Epithelial cell of proximal tubule (primary cell): ENCODE data around the gene FBXO31. TPM values are rescaled to one million over a fixed set of nuclear protein-coding genes. Genes with fewer than 3 reads are reported as not detected.

Source experiments
- DNase-seq: peaks from one replicate; pipeline ENCODE4 v3.0.0-alpha.2; 2011; ENCODE audit warnings: low read depth
- H3K4me3 ChIP-seq: 2 replicates; pipeline ENCODE4 v1.5.1; 2011; ENCODE audit warnings: low read depth, mild to moderate bottlenecking, low read length
- total RNA-seq: library from RNA; depleted of rRNA; stranded (reverse); fragments of >200 nt; gene quantifications from 2 replicates; pipeline ENCODE4 v1.2.3, GENCODE V29; 2015
- TF ChIP-seq, protein P1 (sequence below): conservative IDR thresholded peaks from 2 replicates; pipeline ENCODE4 v1.5.1; 2012; ENCODE audit warnings: low read depth, mild to moderate bottlenecking, low read length

The FBXO31 gene
- total RNA-seq, 1 donor from 2014 or later, result 18.0 TPM

- TF ChIP-seq, protein P1, sequence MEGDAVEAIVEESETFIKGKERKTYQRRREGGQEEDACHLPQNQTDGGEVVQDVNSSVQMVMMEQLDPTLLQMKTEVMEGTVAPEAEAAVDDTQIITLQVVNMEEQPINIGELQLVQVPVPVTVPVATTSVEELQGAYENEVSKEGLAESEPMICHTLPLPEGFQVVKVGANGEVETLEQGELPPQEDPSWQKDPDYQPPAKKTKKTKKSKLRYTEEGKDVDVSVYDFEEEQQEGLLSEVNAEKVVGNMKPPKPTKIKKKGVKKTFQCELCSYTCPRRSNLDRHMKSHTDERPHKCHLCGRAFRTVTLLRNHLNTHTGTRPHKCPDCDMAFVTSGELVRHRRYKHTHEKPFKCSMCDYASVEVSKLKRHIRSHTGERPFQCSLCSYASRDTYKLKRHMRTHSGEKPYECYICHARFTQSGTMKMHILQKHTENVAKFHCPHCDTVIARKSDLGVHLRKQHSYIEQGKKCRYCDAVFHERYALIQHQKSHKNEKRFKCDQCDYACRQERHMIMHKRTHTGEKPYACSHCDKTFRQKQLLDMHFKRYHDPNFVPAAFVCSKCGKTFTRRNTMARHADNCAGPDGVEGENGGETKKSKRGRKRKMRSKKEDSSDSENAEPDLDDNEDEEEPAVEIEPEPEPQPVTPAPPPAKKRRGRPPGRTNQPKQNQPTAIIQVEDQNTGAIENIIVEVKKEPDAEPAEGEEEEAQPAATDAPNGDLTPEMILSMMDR, result no peak
- no peak for DNase-seq
- no peak overlapping the region for H3K4me3 ChIP-seq
Observed at GRCh38 chr16:87314990-87315420, 68.6 kb downstream of the FBXO31 start.

DNA sequence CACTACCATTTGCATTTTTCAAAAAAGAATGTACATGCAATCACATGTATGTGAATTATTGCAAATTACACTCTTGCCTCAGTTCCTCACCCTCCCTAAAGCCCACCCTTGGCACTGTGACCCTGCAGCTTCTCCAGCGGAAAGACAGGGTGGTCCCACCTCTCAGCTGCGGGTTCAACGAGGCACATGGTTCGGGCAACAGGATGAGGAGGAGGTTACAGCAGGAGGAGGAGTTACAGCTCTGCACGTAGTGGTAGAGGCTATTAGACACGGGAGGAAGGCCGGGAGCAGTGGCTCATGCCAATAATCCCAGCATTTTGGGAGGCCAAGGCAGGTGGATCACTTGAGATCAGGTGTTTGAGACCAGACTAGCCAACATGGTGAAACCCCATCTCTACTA is 71.6 kb downstream of the FBXO31 start:
- DNase-seq, result no peak
- TF ChIP-seq, protein P1, result no peak
- H3K4me3 ChIP-seq, result no peak overlapping the region

DNA sequence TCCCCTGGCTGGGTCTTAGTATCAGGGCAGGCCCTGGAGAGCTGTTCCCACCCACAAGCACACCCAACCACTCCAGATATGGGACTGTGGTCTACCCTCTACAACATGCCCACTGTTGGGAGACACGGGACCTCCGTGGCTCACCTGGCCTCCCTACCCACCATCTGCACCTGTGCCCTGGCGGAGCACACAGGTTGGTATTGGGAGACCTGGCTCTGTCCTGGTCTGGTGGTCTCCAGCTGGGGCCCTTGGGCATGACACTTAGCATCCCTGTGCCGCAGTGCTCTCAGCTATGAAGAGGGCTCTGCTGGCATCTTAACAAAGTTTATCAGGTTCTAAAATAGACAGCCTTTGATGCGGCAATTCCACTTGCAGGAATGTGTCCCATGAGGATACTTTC is 72.2 kb downstream of the FBXO31 start:
- H3K4me3 ChIP-seq, result no peak overlapping the region
- no peak for DNase-seq
- TF ChIP-seq, protein P1, result no peak

DNA sequence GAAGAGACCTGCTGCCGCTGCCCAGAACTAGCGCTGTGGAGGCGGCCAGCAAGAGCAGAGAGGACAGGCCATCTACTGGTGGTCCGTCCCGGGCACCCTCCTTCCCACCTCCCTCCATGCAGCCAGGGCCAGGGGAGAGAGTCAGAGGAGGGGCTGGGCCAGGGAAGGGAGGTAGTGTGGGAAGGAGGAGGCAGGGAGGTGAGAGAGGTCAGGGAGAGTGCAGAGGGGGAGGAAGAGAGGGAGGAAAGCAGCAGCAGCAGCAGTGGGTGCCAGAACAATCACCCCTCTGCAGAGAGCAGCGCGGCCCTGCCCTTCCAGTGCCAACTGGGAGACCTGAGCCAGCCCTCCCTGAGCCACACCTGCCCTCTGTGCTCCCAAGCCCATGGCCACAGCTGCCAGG is 73.0 kb downstream of the FBXO31 start:
- DNase-seq, result no peak
- TF ChIP-seq, protein P1, result no peak
- no peak overlapping the region for H3K4me3 ChIP-seq

DNA sequence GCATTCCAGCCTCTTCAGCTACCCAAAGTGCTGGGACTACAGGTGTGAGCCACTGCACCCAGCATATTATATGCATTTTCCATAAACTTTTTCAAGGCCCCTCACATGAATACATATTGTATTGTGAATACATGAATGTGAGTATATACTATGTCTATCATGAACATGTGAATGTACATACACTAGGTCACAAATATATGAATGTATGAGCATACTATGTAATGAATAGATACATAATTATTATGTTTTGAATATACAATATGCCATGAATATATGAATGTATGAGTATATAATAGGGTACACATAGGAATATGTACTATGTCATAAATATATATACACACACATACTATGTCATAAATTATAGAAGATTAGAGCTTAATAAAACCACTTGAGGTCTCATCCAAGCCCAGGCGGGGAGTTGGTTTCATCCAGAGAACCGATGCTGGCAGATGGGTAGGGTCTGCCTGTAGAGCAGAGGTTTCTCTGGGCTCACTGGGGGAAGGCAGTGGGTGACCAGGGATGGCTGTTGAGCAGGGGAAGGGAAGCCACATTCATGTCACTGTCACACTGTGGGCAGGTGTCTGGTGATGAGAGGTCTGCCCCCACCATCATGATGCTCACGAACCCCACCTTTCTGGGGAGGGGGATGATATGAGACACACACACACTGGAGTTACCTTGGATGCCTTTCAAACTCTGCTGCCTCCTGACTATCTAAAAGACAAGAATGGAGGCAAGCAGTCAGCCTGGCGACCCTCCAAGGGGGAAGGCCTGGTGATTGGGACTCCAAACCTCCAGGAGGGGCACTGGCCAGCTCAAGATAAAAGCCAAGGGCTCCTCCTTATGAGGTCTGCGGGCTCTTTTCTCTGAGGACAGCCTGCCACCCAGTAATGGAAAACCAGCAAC is 73.7 kb downstream of the FBXO31 start:
- no peak for DNase-seq
- no peak overlapping the region for H3K4me3 ChIP-seq
- TF ChIP-seq, protein P1, result no peak

GRCh38 chr16:87308826-87309225 is 74.8 kb downstream of the FBXO31 start:
- TF ChIP-seq, protein P1, result no peak
- DNase-seq, result no peak
- H3K4me3 ChIP-seq, result no peak overlapping the region

DNA sequence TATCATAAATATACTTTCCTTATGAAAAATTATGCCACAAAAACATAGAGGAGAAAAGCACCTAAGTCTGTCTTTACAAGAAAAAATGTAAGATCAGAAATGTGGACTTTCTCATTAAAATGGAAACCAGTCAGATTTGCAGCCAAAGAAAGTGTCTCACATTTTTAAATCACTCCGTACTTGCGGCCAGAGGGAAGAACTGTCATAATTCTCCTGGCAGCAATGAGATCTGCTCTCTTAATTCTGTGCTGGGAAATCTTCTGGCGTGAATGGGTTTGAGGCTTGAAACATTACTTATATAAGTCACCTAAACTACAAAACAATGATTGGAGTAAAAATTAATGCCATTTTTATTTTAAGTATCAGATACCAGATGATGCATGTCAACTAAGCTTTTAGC is 77.1 kb downstream of the FBXO31 start:
- DNase-seq, result no peak
- TF ChIP-seq, protein P1, result no peak
- H3K4me3 ChIP-seq, result no peak overlapping the region
